ENCODE results near the gene KCNN3.

Gene KCNN3

DNA sequence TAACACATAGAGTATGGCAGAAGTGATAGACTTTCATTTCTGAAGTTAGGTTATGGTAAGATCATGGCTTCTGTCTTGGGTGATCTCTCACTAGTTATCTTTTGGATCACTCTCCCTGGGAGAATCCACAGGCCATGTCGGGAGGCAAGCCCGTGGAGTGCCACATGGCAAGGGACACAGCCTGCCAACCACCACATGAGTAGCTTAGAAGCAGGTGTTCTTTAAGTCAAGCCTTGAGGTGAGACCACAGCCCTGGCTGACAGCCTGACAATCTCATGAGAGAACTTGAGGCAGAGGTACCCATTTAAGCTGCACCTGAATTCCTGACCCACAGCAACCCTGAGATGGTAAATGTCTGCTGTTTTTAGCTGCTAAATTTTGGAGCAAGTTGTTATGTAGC lies 130.4 kb downstream of the KCNN3 start:
- TF ChIP-seq, protein P1, sequence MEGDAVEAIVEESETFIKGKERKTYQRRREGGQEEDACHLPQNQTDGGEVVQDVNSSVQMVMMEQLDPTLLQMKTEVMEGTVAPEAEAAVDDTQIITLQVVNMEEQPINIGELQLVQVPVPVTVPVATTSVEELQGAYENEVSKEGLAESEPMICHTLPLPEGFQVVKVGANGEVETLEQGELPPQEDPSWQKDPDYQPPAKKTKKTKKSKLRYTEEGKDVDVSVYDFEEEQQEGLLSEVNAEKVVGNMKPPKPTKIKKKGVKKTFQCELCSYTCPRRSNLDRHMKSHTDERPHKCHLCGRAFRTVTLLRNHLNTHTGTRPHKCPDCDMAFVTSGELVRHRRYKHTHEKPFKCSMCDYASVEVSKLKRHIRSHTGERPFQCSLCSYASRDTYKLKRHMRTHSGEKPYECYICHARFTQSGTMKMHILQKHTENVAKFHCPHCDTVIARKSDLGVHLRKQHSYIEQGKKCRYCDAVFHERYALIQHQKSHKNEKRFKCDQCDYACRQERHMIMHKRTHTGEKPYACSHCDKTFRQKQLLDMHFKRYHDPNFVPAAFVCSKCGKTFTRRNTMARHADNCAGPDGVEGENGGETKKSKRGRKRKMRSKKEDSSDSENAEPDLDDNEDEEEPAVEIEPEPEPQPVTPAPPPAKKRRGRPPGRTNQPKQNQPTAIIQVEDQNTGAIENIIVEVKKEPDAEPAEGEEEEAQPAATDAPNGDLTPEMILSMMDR (conservative IDR thresholded peaks at IDR 0.05; ENCODE audit: control insufficient read depth, insufficient read depth, low read depth, low read length) = no peak
- DNase-seq (ENCODE audit: low read depth) = no peak
- H3K4me3 ChIP-seq (ENCODE audit: control insufficient read depth, low read depth, low read length) = no peak overlapping the region

DNA sequence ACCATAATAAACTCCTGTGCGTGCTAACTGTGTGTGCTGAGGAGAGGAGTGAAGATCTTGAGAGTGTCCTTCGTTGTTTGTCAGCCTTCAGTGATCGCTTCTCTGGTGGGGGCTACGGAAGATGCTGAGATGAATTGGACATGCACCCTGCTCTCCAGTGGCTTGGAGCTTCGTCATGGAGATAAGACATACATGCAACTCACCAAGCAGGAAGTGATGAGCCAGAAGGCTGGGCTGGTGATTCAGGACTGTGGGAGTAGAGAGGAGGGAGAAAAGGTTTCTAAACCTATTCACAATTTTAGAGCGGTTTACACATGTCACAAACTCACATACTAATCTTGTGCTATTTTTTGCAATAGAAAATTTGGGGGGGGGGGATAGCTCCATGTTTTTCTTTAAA lies 133.2 kb downstream of the KCNN3 start:
- no peak overlapping the region for H3K4me3 ChIP-seq (ENCODE audit: control insufficient read depth, low read depth, low read length)
- TF ChIP-seq, protein P1 (conservative IDR thresholded peaks at IDR 0.05; ENCODE audit: control insufficient read depth, insufficient read depth, low read depth, low read length) = no peak
- peak; percentile 74 for DNase-seq (ENCODE audit: low read depth)

DNA sequence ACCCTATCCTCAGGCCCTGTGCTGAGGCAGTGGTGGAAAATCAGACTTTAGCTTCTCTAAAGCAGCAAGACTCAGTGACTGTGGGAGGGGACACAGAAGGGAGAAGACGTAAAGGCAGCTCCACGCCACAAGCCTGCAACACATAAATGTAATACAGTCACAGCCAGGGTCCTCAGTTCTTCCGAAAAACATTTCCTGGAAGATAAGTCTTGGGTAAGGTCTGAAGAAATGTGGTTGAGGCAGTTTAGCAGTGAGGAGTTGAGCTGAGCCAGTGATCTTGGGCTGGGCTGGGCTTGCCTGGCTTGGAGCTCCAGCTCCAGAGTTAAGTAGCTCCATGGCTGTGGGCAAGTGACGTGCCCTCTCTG lies 134.3 kb downstream of the KCNN3 start:
- TF ChIP-seq, protein P1 (conservative IDR thresholded peaks at IDR 0.05; ENCODE audit: control insufficient read depth, insufficient read depth, low read depth, low read length) = no peak
- DNase-seq (ENCODE audit: low read depth) = no peak
- no peak overlapping the region for H3K4me3 ChIP-seq (ENCODE audit: control insufficient read depth, low read depth, low read length)

DNA sequence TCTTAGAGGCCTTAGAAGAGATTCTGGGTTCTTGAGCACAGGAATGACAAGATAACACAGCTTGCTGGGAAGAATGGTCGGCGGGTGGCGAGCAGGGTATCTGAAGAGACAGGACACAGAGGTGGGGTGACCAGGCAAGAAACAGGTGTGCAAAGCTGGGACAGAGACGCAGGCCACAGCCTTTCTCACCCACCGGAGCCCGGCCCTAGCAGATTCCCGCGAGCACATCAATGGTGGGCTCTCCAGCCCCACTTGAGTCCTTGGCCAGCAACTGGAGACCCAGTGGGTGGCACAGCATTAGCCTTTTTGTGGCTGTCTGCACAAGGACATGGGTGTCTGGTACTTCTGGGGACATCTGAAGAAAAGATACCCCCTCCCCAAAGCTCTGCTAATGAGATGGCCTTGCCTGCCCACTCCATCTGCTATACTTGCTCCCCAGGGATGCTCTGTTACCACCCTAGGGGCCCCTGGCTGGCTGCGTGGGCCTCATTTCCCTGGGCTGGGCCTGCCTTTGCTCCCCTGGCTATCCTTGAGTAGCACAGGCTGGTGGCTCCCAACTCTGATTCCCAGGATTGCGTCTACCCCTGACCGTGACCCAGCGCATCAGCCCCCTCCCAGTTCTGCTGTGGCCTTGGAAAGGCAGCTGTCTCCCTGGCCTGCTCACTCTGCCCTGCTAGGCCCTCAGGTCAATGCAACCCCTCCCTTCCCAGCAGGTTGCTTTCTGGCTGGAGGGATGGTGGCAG lies 134.8 kb downstream of the KCNN3 start:
- TF ChIP-seq, protein P1 (conservative IDR thresholded peaks at IDR 0.05; ENCODE audit: control insufficient read depth, insufficient read depth, low read depth, low read length) = no peak
- no peak for DNase-seq (ENCODE audit: low read depth)

DNA sequence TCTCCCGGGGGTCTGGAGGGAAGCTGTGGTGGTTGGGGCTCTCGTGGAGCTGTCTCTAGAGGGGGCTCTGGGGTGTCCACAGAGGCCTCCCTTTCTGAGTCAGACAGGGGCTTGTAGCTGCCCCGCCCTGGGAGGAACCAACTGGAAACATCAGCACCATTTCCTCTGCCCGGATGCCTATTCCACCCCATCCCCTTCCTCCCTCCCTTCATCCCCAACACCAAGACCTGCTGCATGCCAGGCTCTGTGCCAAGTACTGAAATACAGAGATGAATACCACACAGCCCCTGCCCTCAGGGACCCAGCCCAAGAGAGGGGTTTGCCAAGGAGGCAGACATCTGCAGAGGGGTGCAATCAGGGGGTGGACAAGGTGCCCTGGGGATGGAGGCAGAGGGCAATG lies 136.5 kb downstream of the KCNN3 start:
- no peak for DNase-seq (ENCODE audit: low read depth)
- TF ChIP-seq, protein P1 (conservative IDR thresholded peaks at IDR 0.05; ENCODE audit: control insufficient read depth, insufficient read depth, low read depth, low read length) = no peak
- no peak overlapping the region for H3K4me3 ChIP-seq (ENCODE audit: control insufficient read depth, low read depth, low read length)

More for the DNA sequence above, 134.8 kb downstream of the KCNN3 start:
- H3K4me3 ChIP-seq (ENCODE audit: control insufficient read depth, low read depth, low read length) = no peak overlapping the region

DNA sequence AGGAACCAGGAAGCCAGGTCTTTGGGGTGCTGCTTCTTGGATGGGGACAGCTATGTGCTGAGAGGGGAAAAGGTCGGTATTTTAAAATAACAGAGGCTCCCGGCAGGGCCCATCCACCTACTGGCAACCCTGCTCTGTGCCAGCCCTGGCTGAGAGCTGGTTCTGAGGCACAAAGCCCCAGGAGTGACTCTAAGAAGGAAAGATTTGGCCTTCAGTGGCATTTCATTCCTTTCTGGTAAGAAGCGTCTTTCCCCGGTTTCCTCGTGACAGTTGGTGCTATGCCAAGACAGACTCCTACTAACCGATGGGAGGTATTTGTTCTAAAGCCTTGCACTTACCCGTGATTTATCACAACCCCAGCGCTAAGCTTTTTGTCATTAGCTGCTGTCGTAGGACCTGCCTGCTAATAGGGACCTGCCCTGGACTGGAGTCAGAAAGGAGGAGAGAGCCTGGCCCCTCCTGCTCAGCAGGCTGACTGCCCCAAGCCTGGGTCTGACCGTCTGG lies 139.0 kb downstream of the KCNN3 start:
- no peak overlapping the region for H3K4me3 ChIP-seq (ENCODE audit: control insufficient read depth, low read depth, low read length)
- DNase-seq (ENCODE audit: low read depth) = peak; percentile 39
- TF ChIP-seq, protein P1 (conservative IDR thresholded peaks at IDR 0.05; ENCODE audit: control insufficient read depth, insufficient read depth, low read depth, low read length) = no peak
